ENCODE measurements around the gene ITSN1. TPM values are rescaled to one million over a fixed set of nuclear protein-coding genes. Genes with fewer than 3 reads are reported as not detected.
"Not testable (repeated sequence)": the region's sequence is repeated elsewhere in the genome, so short reads cannot be mapped to it uniquely, and the experiment has no call there.

ITSN1 gene
- total RNA-seq, 2 experiments from 2014 or later, result 2.3 to 4.6 TPM

- ATAC-seq (ENCODE audit: low read depth); H3K9me3 Mint-ChIP-seq; H3K36me3 Mint-ChIP-seq; H3K4me1 Mint-ChIP-seq; POLR2A ChIA-PET; H3K4me3 Mint-ChIP-seq; DNase-seq; H3K27ac Mint-ChIP-seq; H3K27me3 Mint-ChIP-seq: not testable (repeated sequence)
Measured at GRCh38 chr21:33788438-33788837, 146.1 kb downstream of the ITSN1 start.

GRCh38 chr21:33789697-33790096 lies 147.4 kb downstream of the ITSN1 start:
- H3K4me3 Mint-ChIP-seq, result no peak overlapping the region
- peaks cover 7% of the 10 kb centered on the region for H3K27me3 Mint-ChIP-seq
- no peak overlapping the region for H3K27ac Mint-ChIP-seq
- POLR2A ChIA-PET, result no interaction called here
- H3K36me3 Mint-ChIP-seq, result no peaks in the 10 kb centered on the region
- H3K4me1 Mint-ChIP-seq, result no peaks in the 10 kb centered on the region
- no peak for ATAC-seq (ENCODE audit: low read depth)
- no peaks in the 10 kb centered on the region for H3K9me3 Mint-ChIP-seq
- no peak for DNase-seq

DNA sequence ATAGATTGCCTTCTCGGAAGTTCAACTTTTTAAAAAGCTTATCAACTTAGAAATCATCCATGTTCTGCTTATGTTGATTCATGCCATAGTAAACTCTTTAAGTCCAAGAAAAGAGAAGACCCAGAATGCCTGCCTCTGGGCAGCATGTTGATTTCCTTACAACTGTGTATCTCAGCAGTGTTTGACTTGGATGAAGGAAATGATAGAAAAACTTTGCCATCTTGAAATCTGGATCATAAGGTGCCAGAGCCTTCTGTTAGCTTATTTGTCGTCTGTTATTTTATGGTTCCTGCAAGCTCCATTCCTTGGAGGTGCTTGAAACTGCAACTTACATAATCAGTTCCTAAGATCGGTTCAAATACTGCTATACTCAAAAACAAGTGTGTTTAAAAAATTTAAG lies 148.8 kb downstream of the ITSN1 start:
- H3K27me3 Mint-ChIP-seq, result peaks cover 7% of the 10 kb centered on the region
- POLR2A ChIA-PET, result no interaction called here
- ATAC-seq (ENCODE audit: low read depth), result no peak
- H3K4me1 Mint-ChIP-seq, result no peaks in the 10 kb centered on the region
- no peak overlapping the region for H3K27ac Mint-ChIP-seq
- H3K9me3 Mint-ChIP-seq, result no peaks in the 10 kb centered on the region
- H3K4me3 Mint-ChIP-seq, result no peak overlapping the region
- no peak for DNase-seq
- no peaks in the 10 kb centered on the region for H3K36me3 Mint-ChIP-seq

DNA sequence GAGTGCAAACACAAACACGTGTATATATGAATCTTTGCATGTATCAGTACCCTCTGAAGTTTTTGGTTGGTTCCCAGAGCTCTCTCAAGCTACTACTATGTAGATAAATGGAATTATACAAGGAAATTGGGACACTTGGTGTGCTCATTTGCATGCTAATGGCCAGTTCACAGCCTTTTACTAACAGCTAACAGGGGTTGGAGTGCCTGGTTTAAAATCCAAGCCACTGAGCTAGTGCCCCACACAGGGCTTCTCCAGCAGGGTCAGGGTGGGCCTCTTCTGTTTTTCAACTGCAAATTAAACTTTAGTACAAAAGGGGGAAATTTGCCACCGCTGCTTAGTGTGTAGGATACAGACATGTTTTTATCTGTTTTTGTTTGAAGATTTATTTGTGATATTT lies 152.3 kb downstream of the ITSN1 start:
- DNase-seq (no peak), ATAC-seq (ENCODE audit: low read depth) (no peak)
- H3K27me3 Mint-ChIP-seq, result peaks cover 1% of the 10 kb centered on the region
- H3K9me3 Mint-ChIP-seq, result no peaks in the 10 kb centered on the region
- H3K27ac Mint-ChIP-seq, result no peak overlapping the region
- H3K4me3 Mint-ChIP-seq, result no peak overlapping the region
- no peaks in the 10 kb centered on the region for H3K36me3 Mint-ChIP-seq
- POLR2A ChIA-PET, result no interaction called here
- H3K4me1 Mint-ChIP-seq, result no peaks in the 10 kb centered on the region

DNA sequence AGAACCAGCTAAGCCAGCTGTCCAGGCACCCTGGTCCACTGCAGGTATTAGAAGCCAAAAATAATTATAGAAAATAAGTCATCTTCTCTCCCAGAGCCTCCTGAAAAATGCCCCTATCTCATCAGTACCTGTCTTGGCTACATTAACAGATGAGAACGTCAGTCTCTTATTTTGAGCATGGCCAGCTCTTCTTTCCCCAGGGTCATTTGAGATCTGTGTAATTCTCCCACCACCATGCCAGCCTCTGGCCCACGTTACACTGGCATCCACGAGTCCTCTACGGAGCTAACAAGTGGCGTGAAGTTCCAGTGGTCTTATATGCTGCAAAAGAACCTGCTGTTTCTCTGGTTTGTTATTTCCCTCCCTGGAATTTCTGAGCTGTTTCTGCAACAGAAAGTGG lies 155.3 kb downstream of the ITSN1 start:
- Mint-ChIP-seq H3K36me3 (no peaks in the 10 kb centered on the region), H3K4me1 (no peaks in the 10 kb centered on the region), H3K27me3 (no peaks in the 10 kb centered on the region), H3K27ac (no peak overlapping the region), H3K4me3 (no peak overlapping the region), H3K9me3 (no peaks in the 10 kb centered on the region)
- no peak for DNase-seq
- ATAC-seq (ENCODE audit: low read depth), result no peak
- POLR2A ChIA-PET, result no interaction called here

GRCh38 chr21:33799378-33800090 lies 157.2 kb downstream of the ITSN1 start:
- Mint-ChIP-seq H3K9me3 (no peaks in the 10 kb centered on the region), H3K27me3 (no peaks in the 10 kb centered on the region), H3K4me3 (no peak overlapping the region), H3K36me3 (no peaks in the 10 kb centered on the region), H3K27ac (no peak overlapping the region), H3K4me1 (no peaks in the 10 kb centered on the region)
- ATAC-seq (ENCODE audit: low read depth), result no peak
- DNase-seq, result no peak
- POLR2A ChIA-PET, result no interaction called here

- H3K4me1 Mint-ChIP-seq, result no peaks in the 10 kb centered on the region
- H3K4me3 Mint-ChIP-seq, result no peak overlapping the region
- DNase-seq (no peak), ATAC-seq (ENCODE audit: low read depth) (no peak)
- POLR2A ChIA-PET, result no interaction called here
- no peaks in the 10 kb centered on the region for H3K36me3 Mint-ChIP-seq
- no peak overlapping the region for H3K27ac Mint-ChIP-seq
- no peaks in the 10 kb centered on the region for H3K27me3 Mint-ChIP-seq
- no peaks in the 10 kb centered on the region for H3K9me3 Mint-ChIP-seq
Measured at GRCh38 chr21:33800753-33801423, 158.6 kb downstream of the ITSN1 start.

GRCh38 chr21:33801424-33802405 lies 159.4 kb downstream of the ITSN1 start:
- no peaks in the 10 kb centered on the region for H3K4me1 Mint-ChIP-seq
- ATAC-seq (ENCODE audit: low read depth) (no peak), DNase-seq (no peak)
- no peak overlapping the region for H3K27ac Mint-ChIP-seq
- no peaks in the 10 kb centered on the region for H3K9me3 Mint-ChIP-seq
- H3K36me3 Mint-ChIP-seq, result no peaks in the 10 kb centered on the region
- no peaks in the 10 kb centered on the region for H3K27me3 Mint-ChIP-seq
- POLR2A ChIA-PET, result no interaction called here
- H3K4me3 Mint-ChIP-seq, result no peak overlapping the region

DNA sequence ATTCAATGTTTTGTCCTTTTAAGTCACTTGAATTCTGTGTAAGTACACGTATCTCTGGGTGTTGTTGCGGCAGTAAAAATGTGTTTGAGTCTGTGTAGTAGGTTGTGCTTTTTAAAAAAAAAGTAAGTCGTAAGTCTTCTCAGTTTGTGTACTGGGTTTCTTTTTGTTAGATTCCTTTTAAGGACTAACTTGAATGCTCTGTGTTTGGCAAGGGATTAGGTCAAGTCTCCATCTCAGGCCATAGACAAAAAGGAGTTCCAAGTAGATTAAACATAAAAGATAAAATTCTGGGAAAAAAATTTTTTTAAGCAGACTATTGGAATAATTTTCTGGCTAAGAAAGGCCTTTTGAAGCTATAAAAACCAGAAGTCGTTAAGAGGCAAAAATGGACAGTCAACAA lies 160.2 kb downstream of the ITSN1 start:
- ATAC-seq (ENCODE audit: low read depth), result no peak
- no peak overlapping the region for H3K27ac Mint-ChIP-seq
- H3K9me3 Mint-ChIP-seq, result no peaks in the 10 kb centered on the region
- no peak overlapping the region for H3K4me3 Mint-ChIP-seq
- no peaks in the 10 kb centered on the region for H3K36me3 Mint-ChIP-seq
- H3K4me1 Mint-ChIP-seq, result no peaks in the 10 kb centered on the region
- POLR2A ChIA-PET, result no interaction called here
- no peaks in the 10 kb centered on the region for H3K27me3 Mint-ChIP-seq
- DNase-seq, result no peak

GRCh38 chr21:33808715-33809367 lies 166.5 kb downstream of the ITSN1 start:
- DNase-seq (no peak), ATAC-seq (ENCODE audit: low read depth) (no peak)
- Mint-ChIP-seq H3K4me1 (no peaks in the 10 kb centered on the region), H3K9me3 (no peaks in the 10 kb centered on the region), H3K36me3 (no peaks in the 10 kb centered on the region), H3K27ac (no peak overlapping the region), H3K27me3 (no peaks in the 10 kb centered on the region), H3K4me3 (no peak overlapping the region)
- POLR2A ChIA-PET, result no interaction called here

- DNase-seq (no peak), ATAC-seq (ENCODE audit: low read depth) (no peak)
- H3K4me3 Mint-ChIP-seq, result no peak overlapping the region
- H3K27me3 Mint-ChIP-seq, result no peaks in the 10 kb centered on the region
- POLR2A ChIA-PET, result no interaction called here
- no peaks in the 10 kb centered on the region for H3K36me3 Mint-ChIP-seq
- no peak overlapping the region for H3K27ac Mint-ChIP-seq
- H3K4me1 Mint-ChIP-seq, result no peaks in the 10 kb centered on the region
- H3K9me3 Mint-ChIP-seq, result no peaks in the 10 kb centered on the region
Measured at GRCh38 chr21:33810766-33811165, 168.5 kb downstream of the ITSN1 start.

GRCh38 chr21:33811167-33812010 lies 169.1 kb downstream of the ITSN1 start:
- DNase-seq, result no peak
- Mint-ChIP-seq H3K9me3 (no peaks in the 10 kb centered on the region), H3K27me3 (no peaks in the 10 kb centered on the region), H3K4me1 (no peaks in the 10 kb centered on the region), H3K27ac (no peak overlapping the region), H3K4me3 (no peak overlapping the region), H3K36me3 (no peaks in the 10 kb centered on the region)
- ATAC-seq (ENCODE audit: low read depth), result no peak
- POLR2A ChIA-PET, result no interaction called here
